COLO668 (cell line): ENCODE data around the gene MYADM.

Source experiments
- DNase-seq: peaks from one replicate; lab custom pipeline; 2025; ENCODE audit not compliant: unreplicated experiment; lab: John Stamatoyannopoulos, UW

The MYADM gene

DNA sequence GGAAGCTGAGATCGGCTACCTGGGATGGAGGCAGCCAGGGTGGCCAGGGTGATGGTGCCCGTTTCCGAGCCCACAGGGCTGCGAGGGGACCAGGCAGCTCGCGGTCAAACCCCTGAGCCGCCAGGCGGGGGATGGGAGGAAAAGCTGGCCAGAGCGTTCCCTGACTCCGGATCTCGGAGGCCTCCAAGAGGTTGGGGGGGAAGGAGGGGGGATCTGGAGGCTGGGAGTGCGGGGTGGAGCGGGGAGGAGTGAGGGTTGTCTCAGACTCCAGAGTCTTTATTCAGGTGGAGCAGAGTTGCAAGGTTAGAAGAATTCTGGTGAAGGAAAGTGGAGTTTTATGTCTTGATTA lies 42.5 kb downstream of the MYADM start:
- no peak for DNase-seq

DNA sequence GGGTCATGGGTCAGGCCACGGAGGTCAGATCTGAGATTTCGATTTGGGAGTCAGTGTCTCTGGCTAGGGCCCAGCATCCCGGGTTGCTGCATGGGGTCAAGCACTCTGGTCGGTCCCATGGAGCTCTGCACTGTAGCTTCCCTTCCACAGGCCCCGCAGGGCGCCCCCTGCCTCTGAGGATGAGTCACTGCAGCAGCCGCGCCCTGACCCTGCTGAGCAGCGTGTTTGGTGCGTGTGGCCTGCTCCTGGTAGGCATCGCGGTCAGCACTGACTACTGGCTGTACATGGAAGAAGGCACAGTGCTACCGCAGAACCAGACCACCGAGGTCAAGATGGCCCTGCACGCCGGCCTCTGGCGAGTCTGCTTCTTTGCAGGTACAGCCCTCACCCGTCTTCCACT lies 45.0 kb downstream of the MYADM start:
- no peak for DNase-seq

DNA sequence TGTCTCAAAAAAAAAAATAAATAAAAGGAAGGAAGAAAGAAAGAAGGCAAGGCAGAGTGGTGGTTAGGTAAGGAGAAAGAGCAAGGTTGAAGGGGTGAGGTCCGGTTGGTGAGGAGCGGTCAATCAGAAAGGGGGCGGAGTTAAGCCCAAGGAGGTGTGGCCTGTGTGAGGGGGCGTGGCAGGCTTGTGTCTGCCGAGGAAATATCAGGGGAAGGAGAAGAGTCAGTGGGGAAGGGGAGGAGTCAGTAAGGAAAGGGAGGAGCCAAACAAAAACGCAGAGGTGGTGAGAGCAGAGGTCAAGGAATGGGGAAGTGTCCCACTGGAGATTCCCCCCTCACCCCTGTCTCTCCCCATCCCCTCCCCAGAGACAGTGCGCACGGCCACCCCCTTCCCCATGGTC lies 47.3 kb downstream of the MYADM start:
- DNase-seq, result no peak

DNA sequence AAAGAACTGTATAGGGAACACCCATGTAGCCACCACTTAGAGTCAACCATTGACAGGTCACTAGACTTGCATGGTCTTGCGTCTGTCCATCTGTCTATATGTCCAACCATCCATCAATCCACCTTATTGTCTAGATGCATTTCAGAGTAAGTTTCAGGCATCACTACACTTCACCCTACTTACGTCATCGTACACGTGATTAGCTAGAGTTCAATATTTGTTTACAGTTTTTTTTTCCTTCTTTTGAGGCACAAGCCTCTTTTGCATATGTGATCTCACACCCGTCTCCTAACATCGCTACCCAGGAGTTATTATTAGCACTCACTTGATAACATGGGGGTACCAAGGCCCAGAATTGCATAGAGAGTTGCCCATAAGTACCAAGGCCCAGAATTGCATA lies 48.3 kb downstream of the MYADM start:
- no peak for DNase-seq

DNA sequence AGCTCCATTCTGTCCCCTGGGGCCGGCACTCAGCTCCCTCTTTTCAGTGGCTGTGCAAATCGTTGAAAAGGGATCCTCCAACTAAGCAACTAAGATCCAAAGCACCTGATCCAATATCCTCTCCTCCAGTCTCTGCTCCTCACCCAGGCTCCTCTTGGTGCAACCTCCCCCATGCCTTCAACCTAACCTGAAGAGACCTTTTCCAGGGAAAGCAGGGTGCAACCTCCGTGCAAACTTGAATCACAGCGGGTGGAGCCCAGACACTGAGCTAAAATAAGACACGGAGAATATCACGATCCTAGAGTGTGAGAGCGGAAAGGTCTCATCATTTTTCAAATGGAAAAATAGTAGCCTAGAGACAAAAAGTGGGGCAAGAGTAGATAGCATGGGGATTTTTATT lies 49.7 kb downstream of the MYADM start:
- DNase-seq, result no peak
